ENCODE measurements around the gene CBL.

DNA sequence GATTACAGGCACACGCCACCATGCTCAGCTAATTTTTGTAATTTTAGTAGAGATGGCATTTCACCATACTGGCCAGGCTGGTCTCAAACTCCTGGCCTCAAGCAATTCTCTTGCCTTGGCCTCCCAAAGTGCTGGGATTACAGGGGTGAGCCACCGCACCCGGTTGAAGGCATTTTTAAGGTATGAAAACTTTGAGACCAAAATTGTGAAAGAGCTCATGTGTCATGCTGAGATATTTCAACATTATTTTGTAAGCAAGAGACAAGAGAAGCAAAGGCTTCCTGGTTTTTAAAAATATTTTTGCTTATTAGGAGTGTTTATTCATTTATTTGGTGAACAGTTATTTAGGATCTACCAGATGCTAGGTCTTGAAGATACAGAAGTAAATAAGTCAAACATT lies 14.0 kb upstream of the CBL start:
- TF ChIP-seq, protein P1, sequence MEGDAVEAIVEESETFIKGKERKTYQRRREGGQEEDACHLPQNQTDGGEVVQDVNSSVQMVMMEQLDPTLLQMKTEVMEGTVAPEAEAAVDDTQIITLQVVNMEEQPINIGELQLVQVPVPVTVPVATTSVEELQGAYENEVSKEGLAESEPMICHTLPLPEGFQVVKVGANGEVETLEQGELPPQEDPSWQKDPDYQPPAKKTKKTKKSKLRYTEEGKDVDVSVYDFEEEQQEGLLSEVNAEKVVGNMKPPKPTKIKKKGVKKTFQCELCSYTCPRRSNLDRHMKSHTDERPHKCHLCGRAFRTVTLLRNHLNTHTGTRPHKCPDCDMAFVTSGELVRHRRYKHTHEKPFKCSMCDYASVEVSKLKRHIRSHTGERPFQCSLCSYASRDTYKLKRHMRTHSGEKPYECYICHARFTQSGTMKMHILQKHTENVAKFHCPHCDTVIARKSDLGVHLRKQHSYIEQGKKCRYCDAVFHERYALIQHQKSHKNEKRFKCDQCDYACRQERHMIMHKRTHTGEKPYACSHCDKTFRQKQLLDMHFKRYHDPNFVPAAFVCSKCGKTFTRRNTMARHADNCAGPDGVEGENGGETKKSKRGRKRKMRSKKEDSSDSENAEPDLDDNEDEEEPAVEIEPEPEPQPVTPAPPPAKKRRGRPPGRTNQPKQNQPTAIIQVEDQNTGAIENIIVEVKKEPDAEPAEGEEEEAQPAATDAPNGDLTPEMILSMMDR (IDR thresholded peaks at IDR 0.05): no peak
- no peak for TF ChIP-seq ZFX (IDR thresholded peaks at IDR 0.05; ENCODE audit: borderline replicate concordance)
